Left forelimb (tissue), 1 donor: Measurements from ENCODE around the gene ENTPD8.
A peak's percentile ranks its signal among the peaks of the same experiment; 100 is the strongest.
"Not testable (repeated sequence)": the region's sequence is repeated elsewhere in the genome, so short reads cannot be mapped to it uniquely, and the experiment has no call there.

Experiments used
- DNase-seq: peaks from one replicate; pipeline ENCODE4 v3.0.0-alpha.2; 2018; ENCODE audit warnings: low spot score

The ENTPD8 gene

DNA sequence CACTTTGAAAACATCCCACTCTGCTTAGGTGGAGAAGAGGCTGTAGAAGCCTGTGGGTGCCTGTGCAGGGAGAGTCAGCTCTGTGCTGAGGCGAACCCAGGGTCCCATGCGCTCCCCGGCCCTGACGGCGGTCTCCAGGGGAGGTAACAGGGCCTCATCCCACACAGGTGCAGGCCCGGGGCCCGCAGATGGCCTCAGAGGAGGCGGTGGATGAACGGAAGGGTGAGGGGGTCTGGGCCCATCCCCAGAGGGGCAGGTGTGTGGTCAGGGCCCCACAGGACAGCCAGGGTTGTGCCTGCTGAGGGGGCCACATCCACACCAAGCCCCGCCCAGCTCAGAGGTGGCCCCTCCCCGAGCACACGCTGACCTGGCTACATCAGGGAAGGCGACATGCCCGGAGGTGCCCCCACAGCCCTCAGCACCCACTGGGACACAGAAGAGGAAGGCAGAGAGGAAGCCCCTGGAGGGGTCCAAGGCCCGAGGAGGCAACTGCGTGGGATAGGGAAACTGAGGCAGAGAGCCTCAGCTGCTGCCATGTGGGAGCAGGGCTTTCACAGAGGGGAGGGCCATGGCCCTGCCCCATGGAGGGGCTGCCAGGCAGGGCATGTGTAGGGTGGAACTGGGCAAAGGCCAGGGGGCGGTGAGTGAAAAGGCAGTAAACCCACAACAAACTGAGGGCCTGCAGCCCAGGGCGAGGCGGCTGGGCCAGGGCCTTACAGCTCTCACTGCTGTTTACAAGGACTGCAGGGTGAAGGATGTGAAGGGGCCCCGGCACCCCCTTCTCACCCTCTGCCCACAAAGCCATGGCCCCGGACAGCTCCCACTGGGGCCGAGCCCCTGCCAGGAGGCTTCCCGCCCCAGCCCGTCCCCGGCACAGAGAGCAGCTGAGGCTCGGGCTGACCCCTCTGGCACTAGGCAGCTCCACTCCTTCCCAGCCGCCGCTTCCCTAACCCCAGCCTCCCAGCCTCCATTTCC lies 47.7 kb downstream of the ENTPD8 start:
- DNase-seq: no peak

DNA sequence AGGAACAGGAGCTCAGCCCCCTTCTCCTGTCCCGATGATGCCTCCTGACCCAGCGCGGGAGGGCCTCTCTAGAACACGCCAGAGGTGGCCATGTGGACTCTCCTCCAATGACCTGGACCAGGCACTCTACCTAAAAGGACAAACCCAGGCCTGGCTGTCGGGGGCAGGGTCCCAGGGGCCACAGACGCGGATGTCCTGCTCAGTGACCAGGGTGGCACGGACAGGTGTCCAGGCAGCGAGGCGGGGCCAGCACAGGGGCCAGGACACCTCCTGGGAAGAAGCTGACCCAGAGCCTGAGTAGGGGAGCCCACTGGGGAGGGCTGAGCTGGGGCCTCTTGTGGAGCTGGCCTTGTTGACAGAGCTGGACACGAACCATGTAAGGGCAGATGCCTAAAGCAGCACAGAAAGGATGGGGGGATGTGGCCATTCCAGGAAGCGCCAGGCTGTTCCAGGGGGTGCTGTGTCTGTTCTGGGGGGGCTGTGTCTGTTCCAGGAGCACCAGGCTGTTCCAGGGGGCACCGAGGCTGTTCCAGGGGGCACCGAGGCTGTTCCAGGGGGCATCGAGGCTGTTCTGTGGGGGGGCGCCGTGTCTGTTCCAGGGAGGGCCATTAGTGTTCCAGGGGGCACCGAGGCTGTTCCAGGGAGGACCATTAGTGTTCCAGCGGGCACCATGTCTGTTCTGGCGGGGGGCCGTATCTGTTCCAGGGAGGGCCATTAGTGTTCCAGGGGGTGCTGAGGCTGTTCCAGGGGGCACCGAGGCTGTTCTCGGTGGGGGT lies 48.7 kb downstream of the ENTPD8 start:
- DNase-seq: no peak

DNA sequence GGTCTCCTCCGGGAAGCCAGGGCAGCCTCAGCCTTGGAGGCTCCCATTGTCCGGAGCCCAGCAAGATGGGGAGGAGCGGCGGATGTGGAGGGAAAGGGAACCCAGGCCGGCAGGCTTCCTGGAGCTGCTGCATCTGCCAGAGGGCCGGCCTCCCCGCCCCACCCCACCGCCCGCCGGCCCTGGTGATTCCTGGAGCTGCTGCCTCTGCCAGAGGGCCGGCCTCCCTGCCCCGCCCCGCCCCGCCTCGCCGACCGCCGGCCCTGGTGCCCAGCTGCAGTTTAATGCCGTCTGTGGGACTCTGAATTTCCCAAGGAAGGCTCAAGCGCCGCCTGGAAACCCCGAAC lies 49.8 kb downstream of the ENTPD8 start:
- DNase-seq: no peak

DNA sequence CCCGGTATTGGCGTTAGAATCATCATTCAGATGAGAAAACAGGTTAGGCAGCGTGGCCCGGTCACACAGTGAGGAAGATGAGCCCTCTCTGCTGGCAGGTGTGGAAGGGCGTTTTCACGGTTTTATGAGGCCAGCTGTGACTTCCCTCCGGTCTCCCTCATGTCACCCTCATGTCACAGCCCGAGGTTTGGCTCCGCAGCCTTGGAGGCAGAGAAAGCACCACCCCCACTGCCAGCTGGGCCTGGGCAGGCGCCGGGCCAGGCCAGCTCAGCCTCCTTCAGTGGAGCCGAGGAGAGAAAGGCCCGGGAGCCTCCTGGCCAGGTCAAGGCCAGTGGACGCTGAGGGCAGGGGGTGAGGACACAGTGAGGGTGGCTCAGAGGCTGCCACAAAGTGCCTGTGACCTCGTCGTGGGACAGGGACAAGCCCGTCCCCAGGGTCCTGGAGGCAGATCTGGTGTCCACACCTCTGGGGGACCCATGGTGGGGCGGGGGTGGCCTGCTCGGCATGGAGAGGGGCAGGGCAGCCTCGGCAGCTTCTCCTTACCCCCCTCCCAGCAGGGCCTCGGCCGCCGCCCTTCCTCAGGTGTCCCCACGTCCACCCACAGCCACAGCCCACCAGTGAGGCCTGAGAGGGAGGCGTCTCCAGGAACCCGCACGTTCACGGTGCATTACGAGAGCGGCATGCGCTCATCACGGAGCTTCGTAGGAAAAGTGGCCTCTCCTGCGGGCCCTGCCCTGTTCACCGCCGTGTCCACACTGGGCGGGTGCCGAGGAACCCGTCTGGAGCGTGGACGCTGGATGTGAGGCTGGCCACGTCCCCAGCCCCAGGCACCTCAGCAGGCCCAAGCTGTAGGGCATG lies 50.4 kb downstream of the ENTPD8 start:
- no peak for DNase-seq

DNA sequence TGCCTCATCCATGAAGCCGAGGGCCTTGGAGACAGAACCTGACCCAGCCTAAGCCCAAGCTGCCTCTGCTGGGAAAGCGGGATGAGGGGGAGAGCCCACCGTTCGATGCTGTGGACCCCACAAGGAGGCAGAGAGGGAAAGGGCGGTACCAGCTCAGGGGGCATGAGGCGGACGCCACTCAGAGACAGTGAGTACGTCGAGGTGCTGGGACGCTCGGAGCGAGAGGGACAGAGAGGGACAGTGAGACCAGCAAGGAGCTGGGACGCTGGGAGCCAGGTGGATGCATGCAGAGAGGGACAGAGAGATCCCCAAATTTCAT lies 51.8 kb downstream of the ENTPD8 start:
- no peak for DNase-seq

DNA sequence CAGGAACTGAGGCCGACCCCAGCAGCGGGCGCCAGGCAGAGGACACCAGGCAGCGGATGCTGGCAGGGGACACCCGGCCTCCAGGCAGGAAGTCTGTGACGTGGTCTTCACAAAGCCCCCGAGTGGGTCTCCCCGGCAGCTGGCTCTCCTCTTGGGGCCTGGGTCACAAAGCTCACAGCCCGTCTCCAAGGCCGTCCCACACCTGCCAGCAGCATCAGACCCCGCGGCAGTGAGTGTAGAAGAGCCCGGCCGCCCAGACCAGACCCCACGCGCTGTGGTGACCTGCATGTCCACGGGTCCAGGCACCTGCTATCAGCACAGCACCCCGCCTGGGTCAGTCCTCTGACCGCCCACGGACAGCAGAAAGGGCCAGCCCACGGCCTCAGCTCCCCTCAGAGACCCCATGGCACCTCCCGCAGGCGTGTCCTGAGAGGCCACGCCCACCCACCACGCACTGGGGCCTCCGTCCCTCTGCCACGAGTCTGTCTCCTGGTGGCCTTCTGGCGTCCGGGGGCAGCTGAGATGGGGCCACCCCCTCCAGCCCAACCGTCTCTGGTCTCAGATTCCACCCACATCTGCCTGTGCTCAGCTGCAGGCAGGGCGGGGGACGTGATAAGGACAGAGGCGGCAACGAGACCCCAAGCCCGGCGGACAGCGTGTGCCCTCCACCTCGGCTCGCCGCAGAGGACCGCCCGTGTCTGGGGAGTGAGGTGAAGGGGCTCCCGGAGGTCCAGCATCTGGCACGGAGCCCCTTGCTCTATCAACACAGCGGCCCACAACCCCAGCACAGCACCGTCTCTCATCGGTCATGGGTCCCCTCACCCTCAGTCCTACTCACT lies 52.3 kb downstream of the ENTPD8 start:
- no peak for DNase-seq

DNA sequence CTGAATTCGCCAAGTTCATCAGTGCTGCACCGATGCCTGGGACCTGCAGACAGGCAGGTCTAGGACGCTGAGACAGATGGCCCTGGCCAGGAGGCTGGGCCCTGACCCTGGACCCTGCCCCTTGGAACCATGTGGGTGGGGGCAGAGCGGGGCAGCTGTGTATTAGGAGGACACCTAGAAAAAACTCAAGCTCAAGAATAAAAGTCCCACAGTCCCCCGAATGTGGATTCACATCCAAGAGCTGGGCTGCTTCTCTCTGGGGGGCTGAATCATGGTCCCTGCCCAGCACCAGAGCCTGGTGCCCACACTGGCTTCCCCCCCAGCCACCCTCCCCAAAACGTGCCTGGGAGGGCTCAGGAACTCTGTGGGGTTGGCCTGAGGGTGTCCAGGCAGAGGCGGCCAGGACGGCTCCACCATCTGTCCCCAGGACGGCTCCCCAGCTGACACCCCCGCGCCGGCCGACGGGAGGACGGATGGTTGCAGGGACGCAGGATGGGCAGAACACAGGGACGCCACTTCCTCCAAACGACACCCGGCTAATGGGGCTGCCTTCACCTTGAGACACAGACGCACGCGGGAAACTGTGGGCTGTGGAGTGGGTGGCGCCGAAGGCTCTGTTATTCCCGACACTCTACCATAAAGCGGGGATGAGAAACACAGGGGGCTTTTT lies 53.1 kb downstream of the ENTPD8 start:
- DNase-seq: no peak

DNA sequence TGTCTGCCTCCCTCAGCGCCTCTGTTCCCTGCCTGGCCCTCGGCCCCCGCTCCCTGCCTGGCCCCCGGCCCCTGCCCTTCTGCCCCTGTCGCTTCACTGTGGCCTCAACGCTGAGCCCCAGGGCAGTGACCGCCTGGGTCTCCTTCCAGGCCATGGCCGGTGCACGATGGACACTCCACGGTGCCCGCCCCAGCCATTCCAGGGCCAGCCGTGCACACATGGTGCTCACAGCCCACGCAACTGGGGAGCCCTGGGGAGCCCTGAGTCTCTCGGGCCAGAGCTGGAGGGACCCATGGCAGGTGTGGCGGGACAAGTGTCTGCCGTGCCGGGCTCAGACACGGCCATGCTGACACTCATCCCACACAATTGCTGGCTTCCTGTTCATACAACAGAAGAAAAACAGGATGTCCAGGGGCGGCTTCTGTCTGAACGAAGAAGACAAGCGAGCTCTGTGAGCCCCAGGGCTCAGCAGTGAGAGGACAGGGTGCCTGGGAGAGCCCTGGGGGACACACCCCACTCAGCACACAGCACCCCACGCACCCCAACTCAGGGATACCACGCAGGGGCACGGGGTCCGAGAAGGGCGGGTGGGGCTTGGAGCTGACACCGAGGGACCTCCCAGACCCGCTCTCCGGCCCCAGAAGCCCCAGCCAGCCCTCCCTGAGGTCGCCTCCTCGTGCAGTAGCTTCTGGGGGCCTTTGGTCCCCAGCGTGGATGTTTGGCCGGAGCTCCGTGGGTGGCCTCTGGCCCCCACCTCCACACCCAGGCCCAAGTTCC lies 53.9 kb downstream of the ENTPD8 start:
- DNase-seq: no peak

DNA sequence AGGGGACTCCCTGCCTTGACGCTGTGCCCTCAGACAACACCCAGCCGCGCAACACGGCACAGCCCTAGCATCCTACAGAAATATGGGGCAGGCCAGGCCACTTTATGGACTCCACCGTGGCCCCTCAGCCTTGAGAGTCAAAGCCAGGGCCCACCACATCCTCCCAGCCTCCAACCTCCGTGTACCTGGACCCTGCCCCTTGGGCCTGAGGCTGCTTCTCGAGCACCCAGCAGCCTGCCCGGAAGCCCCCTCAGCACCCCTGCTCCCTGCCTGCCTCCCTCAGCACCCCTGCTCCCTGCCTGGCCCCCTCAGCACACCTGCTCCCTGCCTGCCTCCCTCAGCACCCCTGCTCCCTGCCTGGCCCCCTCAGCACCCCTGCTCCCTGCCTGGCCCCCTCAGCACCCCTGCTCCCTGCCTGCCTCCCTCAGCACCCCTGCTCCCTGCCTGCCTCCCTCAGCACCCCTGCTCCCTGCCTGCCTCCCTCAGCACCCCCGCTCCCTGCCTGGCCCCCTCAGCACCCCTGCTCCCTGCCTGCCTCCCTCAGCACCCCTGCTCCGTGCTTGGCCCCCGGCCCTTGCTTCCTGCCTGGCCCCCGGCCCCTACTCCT lies 54.5 kb downstream of the ENTPD8 start:
- DNase-seq: not testable (repeated sequence)

DNA sequence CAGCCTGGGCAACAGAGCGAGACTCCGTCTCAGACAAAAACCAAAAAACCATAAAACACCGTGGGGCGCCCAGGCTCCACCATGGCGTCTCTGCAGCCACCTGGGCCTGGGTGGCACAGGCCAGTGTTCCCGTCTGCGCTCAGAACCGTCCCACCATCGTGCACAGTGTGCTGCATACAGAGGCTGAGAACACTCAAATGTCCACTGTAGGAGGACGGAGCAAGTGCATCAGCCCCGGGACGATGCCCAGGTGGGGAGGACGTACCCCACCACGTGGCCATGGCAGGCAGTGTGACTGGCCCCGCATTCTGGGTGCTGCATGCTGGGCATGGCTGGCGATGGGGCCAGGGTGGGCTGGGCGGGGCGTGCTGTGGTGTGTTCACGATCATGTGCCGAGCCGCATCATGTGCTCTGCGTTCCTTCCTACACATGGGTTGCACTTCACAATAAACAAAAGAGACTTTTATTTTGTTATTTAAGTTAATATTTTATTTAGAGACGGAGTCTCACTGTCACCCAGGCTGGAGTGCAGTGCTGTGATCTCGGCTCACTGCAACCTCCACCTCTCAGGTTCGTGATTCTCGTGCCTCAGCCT lies 56.0 kb downstream of the ENTPD8 start:
- DNase-seq: peak; percentile 42
